Activated T-cell treated with anti-CD3 and anti-CD28 coated beads, Interleukin-2, amount 50 U/mL, for 72 hours (primary cell): ENCODE measurements around the gene IL6R. TPM values are rescaled to one million over a fixed set of nuclear protein-coding genes. Genes with fewer than 3 reads are reported as not detected.
"Not testable (repeated sequence)": the region's sequence is repeated elsewhere in the genome, so short reads cannot be mapped to it uniquely, and the experiment has no call there.

Experiments used
- ATAC-seq, 2 donors: fragments of 150-1000 bp; cut with Tn5 transposase; replicated peaks in 1 of 2; 2 replicates each; pipeline ENCODE4 v1.10.0; 2021; ENCODE audit warnings: moderate library complexity in 2 of 2, mild to moderate bottlenecking in 1 of 2
- DNase-seq, 2 donors: peaks; one replicate each; pipeline ENCODE4 v3.0.0; 2021 to 2022; ENCODE audit warnings: mixed read lengths in 1 of 2
- H3K27ac Mint-ChIP-seq: one replicate; pipeline ENCODE4 v1.8.0; 2022; ENCODE audit warnings: mild to moderate bottlenecking, moderate library complexity, mixed read lengths
- H3K27me3 Mint-ChIP-seq: one replicate; pipeline ENCODE4 v1.8.0; 2022; ENCODE audit warnings: low read depth, mixed read lengths
- H3K36me3 Mint-ChIP-seq, 2 donors: one replicate each; pipeline ENCODE4 v1.8.0; 2022; ENCODE audit warnings: mixed read lengths in 2 of 2, mild to moderate bottlenecking in 1 of 2; ENCODE audit not compliant: insufficient read depth in 2 of 2
- H3K4me1 Mint-ChIP-seq: one replicate; pipeline ENCODE4 v1.8.0; 2022; ENCODE audit warnings: low read depth, mixed read lengths
- H3K4me3 Mint-ChIP-seq, 2 donors: one replicate each; pipeline ENCODE4 v1.8.0; 2022; ENCODE audit warnings: mild to moderate bottlenecking in 2 of 2, mixed read lengths in 2 of 2, moderate library complexity in 2 of 2
- H3K9me3 Mint-ChIP-seq, 2 donors: one replicate each; pipeline ENCODE4 v1.8.0; 2022; ENCODE audit warnings: mixed read lengths in 2 of 2
- total RNA-seq, 2 donors: library from RNA; stranded (reverse); gene quantifications; one replicate each; pipeline ENCODE4 v1.2.3, GENCODE V29; 2022

Gene IL6R
- total RNA-seq, result 10 to 100 TPM in 1 of 2 donors, 1 to 10 TPM in 1; 5.7 to 12.6 TPM

GRCh38 chr1:154404984-154405746 lies at the start of gene IL6R:
Gene IL6R (plus strand): TSS chr1:154405343. CDS start chr1:154405630, 287 bp downstream.
- Mint-ChIP-seq H3K36me3 (no peaks in the 10 kb centered on the region), H3K27ac (peak within 1 kb of the TSS; percentile 75), H3K27me3 (no peaks in the 10 kb centered on the region), H3K4me3 (peak within 1 kb of the TSS; percentile 78 to 93), H3K9me3 (no peaks in the 10 kb centered on the region), H3K4me1 (peaks cover 79% of the 10 kb centered on the region)
- peak; percentile 65 to 67 for ATAC-seq
- DNase-seq, result peak; percentile 74 to 82

GRCh38 chr1:154358519-154358918 lies 46.6 kb upstream of the IL6R start:
- Mint-ChIP-seq H3K4me3 (no peak overlapping the region), H3K27ac (no peak overlapping the region), H3K4me1 (peaks cover 13% of the 10 kb centered on the region), H3K27me3 (no peaks in the 10 kb centered on the region), H3K36me3 (no peaks in the 10 kb centered on the region), H3K9me3 (peaks cover 3 to 5% of the 10 kb centered on the region in 2 donors)
- ATAC-seq (no peak), DNase-seq (no peak)

- H3K9me3 Mint-ChIP-seq, result peaks cover 3 to 5% of the 10 kb centered on the region in 2 donors
- DNase-seq, result no peak
- no peaks in the 10 kb centered on the region for H3K27me3 Mint-ChIP-seq
- H3K27ac Mint-ChIP-seq, result no peak overlapping the region
- no peaks in the 10 kb centered on the region for H3K4me1 Mint-ChIP-seq
- no peak overlapping the region for H3K4me3 Mint-ChIP-seq
- H3K36me3 Mint-ChIP-seq, result no peaks in the 10 kb centered on the region
- no peak for ATAC-seq
Measured at GRCh38 chr1:154360288-154360687, 44.9 kb upstream of the IL6R start.

GRCh38 chr1:154360881-154361280 lies 44.3 kb upstream of the IL6R start:
- not testable (repeated sequence) for DNase-seq, H3K4me3 Mint-ChIP-seq, H3K36me3 Mint-ChIP-seq, ATAC-seq, H3K4me1 Mint-ChIP-seq, H3K27ac Mint-ChIP-seq, H3K27me3 Mint-ChIP-seq, H3K9me3 Mint-ChIP-seq

- H3K36me3 Mint-ChIP-seq, result no peaks in the 10 kb centered on the region
- DNase-seq, result no peak
- H3K27me3 Mint-ChIP-seq, result no peaks in the 10 kb centered on the region
- H3K4me3 Mint-ChIP-seq, result no peak overlapping the region
- peaks cover 3 to 5% of the 10 kb centered on the region in 2 donors for H3K9me3 Mint-ChIP-seq
- no peak overlapping the region for H3K27ac Mint-ChIP-seq
- H3K4me1 Mint-ChIP-seq, result no peaks in the 10 kb centered on the region
- ATAC-seq, result no peak
Measured at GRCh38 chr1:154361357-154361756, 43.8 kb upstream of the IL6R start.

GRCh38 chr1:154371436-154371835 lies 33.7 kb upstream of the IL6R start:
- H3K36me3 Mint-ChIP-seq, result no peaks in the 10 kb centered on the region
- peaks cover 9% of the 10 kb centered on the region for H3K4me1 Mint-ChIP-seq
- no peak overlapping the region for H3K4me3 Mint-ChIP-seq
- no peak for DNase-seq
- no peaks in the 10 kb centered on the region for H3K27me3 Mint-ChIP-seq
- ATAC-seq, result no peak
- H3K9me3 Mint-ChIP-seq, result no peaks in the 10 kb centered on the region
- no peak overlapping the region for H3K27ac Mint-ChIP-seq

- H3K27me3 Mint-ChIP-seq, H3K9me3 Mint-ChIP-seq, H3K27ac Mint-ChIP-seq, H3K36me3 Mint-ChIP-seq, H3K4me3 Mint-ChIP-seq: not testable (repeated sequence)
- DNase-seq (peak; percentile 22 to 27), ATAC-seq (peak; percentile 62 to 65)
- H3K4me1 Mint-ChIP-seq, result peaks cover 13% of the 10 kb centered on the region
Measured at GRCh38 chr1:154373777-154374357, 31.3 kb upstream of the IL6R start.

GRCh38 chr1:154379301-154379700 lies 25.8 kb upstream of the IL6R start:
- no peak for DNase-seq
- Mint-ChIP-seq H3K4me3 (no peak overlapping the region), H3K4me1 (peaks cover 13% of the 10 kb centered on the region), H3K27me3 (no peaks in the 10 kb centered on the region), H3K9me3 (no peaks in the 10 kb centered on the region), H3K36me3 (no peaks in the 10 kb centered on the region), H3K27ac (no peak overlapping the region)
- no peak for ATAC-seq

- no peak for ATAC-seq
- peak overlapping the region; percentile 75 to 83 for H3K4me3 Mint-ChIP-seq
- no peaks in the 10 kb centered on the region for H3K9me3 Mint-ChIP-seq
- H3K27ac Mint-ChIP-seq, result peak overlapping the region; percentile 98
- H3K4me1 Mint-ChIP-seq, result peaks cover 37% of the 10 kb centered on the region
- no peak for DNase-seq
- no peaks in the 10 kb centered on the region for H3K36me3 Mint-ChIP-seq
- H3K27me3 Mint-ChIP-seq, result no peaks in the 10 kb centered on the region
Measured at GRCh38 chr1:154384650-154385489, 20.3 kb upstream of the IL6R start.

GRCh38 chr1:154386643-154387352 lies 18.3 kb upstream of the IL6R start:
- Mint-ChIP-seq H3K36me3 (no peaks in the 10 kb centered on the region), H3K9me3 (no peaks in the 10 kb centered on the region), H3K27ac (peak overlapping the region; percentile 98), H3K27me3 (no peaks in the 10 kb centered on the region), H3K4me3 (peak overlapping the region; percentile 75 to 83), H3K4me1 (peaks cover 37% of the 10 kb centered on the region)
- ATAC-seq (peak; percentile 96 to 97), DNase-seq (peak; percentile 87)

GRCh38 chr1:154391086-154391770 lies 13.9 kb upstream of the IL6R start:
- Mint-ChIP-seq H3K27me3 (no peaks in the 10 kb centered on the region), H3K9me3 (no peaks in the 10 kb centered on the region), H3K27ac (no peak overlapping the region)

GRCh38 chr1:154398141-154398540 lies 7.0 kb upstream of the IL6R start:
- peak; percentile 53 to 86 for ATAC-seq
- no peaks in the 10 kb centered on the region for H3K9me3 Mint-ChIP-seq
- DNase-seq, result no peak
- H3K27me3 Mint-ChIP-seq, result no peaks in the 10 kb centered on the region
- H3K27ac Mint-ChIP-seq, result peak overlapping the region; percentile 77
- peaks cover 2 to 5% of the 10 kb centered on the region in 2 donors for H3K36me3 Mint-ChIP-seq
- peak overlapping the region in 1 of 2 donors; percentile 23 for H3K4me3 Mint-ChIP-seq
- H3K4me1 Mint-ChIP-seq, result peaks cover 21% of the 10 kb centered on the region

More at GRCh38 chr1:154391086-154391770, 13.9 kb upstream of the IL6R start:
- no peak for DNase-seq
- ATAC-seq, result no peak
- Mint-ChIP-seq H3K36me3 (peaks cover 2% of the 10 kb centered on the region in 2 donors), H3K4me3 (no peak overlapping the region), H3K4me1 (peaks cover 14% of the 10 kb centered on the region)
